Measurements from ENCODE around the gene DEPDC1.

DEPDC1 gene

GRCh38 chr1:68538941-68539340 is 42.1 kb upstream of the DEPDC1 start:
- H4K20me1 ChIP-seq (ENCODE audit: insufficient read depth, low read length) = no peaks in the 10 kb centered on the region
- H3K9ac ChIP-seq (ENCODE audit: low read length) = no peak overlapping the region
- no peaks in the 10 kb centered on the region for H3K4me1 ChIP-seq (ENCODE audit: insufficient read depth, low read length, severe bottlenecking)
- no peaks in the 10 kb centered on the region for H3K36me3 ChIP-seq (ENCODE audit: insufficient read depth, low read length)
- no peak overlapping the region for H3K27ac ChIP-seq (ENCODE audit: low read depth, low read length, poor library complexity, severe bottlenecking)
- H2AFZ ChIP-seq (ENCODE audit: low read length) = no peak overlapping the region
- TF ChIP-seq EZH2 (IDR thresholded peaks at IDR 0.05; ENCODE audit: borderline replicate concordance, low read length) (no peak), CTCF (IDR thresholded peaks at IDR 0.05; ENCODE audit: low read length) (no peak)
- no peaks in the 10 kb centered on the region for H3K9me3 ChIP-seq (ENCODE audit: low read length)
- no peaks in the 10 kb centered on the region for H3F3A ChIP-seq (ENCODE audit: insufficient read depth, low read length)
- H3K4me2 ChIP-seq (ENCODE audit: low read length) = no peak overlapping the region
- H3K27me3 ChIP-seq (ENCODE audit: insufficient read depth, low read length) = no peaks in the 10 kb centered on the region
- H3K4me3 ChIP-seq (ENCODE audit: low read depth, low read length, poor library complexity, severe bottlenecking) = no peak overlapping the region
- H3K9me2 ChIP-seq (ENCODE audit: low read depth, low read length) = no peaks in the 10 kb centered on the region
- no peaks in the 10 kb centered on the region for H3K79me2 ChIP-seq (ENCODE audit: insufficient read depth, low read length)

- Histone ChIP-seq H3K27ac (ENCODE audit: low read depth, low read length, poor library complexity, severe bottlenecking) (no peak overlapping the region), H2AFZ (ENCODE audit: low read length) (no peak overlapping the region), H3F3A (ENCODE audit: insufficient read depth, low read length) (no peaks in the 10 kb centered on the region)
These were observed 31.4 kb upstream of the DEPDC1 start for GRCh38 chr1:68528243-68528642.

GRCh38 chr1:68525781-68526180 is 28.9 kb upstream of the DEPDC1 start:
- H3K4me2 ChIP-seq (ENCODE audit: low read length) = no peak overlapping the region

More at GRCh38 chr1:68528243-68528642, 31.4 kb upstream of the DEPDC1 start:
- Histone ChIP-seq H3K27me3 (ENCODE audit: insufficient read depth, low read length) (no peaks in the 10 kb centered on the region), H4K20me1 (ENCODE audit: insufficient read depth, low read length) (no peaks in the 10 kb centered on the region), H3K4me2 (ENCODE audit: low read length) (no peak overlapping the region), H3K9me3 (ENCODE audit: low read length) (no peaks in the 10 kb centered on the region), H3K4me1 (ENCODE audit: insufficient read depth, low read length, severe bottlenecking) (no peaks in the 10 kb centered on the region), H3K36me3 (ENCODE audit: insufficient read depth, low read length) (no peaks in the 10 kb centered on the region), H3K79me2 (ENCODE audit: insufficient read depth, low read length) (no peaks in the 10 kb centered on the region), H3K9me2 (ENCODE audit: low read depth, low read length) (no peaks in the 10 kb centered on the region), H3K9ac (ENCODE audit: low read length) (no peak overlapping the region), H3K4me3 (ENCODE audit: low read depth, low read length, poor library complexity, severe bottlenecking) (no peak overlapping the region)
- no peak for TF ChIP-seq EZH2 (IDR thresholded peaks at IDR 0.05; ENCODE audit: borderline replicate concordance, low read length)
- TF ChIP-seq CTCF (IDR thresholded peaks at IDR 0.05; ENCODE audit: low read length) = no peak

More at GRCh38 chr1:68525781-68526180, 28.9 kb upstream of the DEPDC1 start:
- no peak overlapping the region for H3K27ac ChIP-seq (ENCODE audit: low read depth, low read length, poor library complexity, severe bottlenecking)
- H3F3A ChIP-seq (ENCODE audit: insufficient read depth, low read length) = no peaks in the 10 kb centered on the region
- H3K9me3 ChIP-seq (ENCODE audit: low read length) = no peaks in the 10 kb centered on the region
- no peaks in the 10 kb centered on the region for H3K79me2 ChIP-seq (ENCODE audit: insufficient read depth, low read length)
- no peaks in the 10 kb centered on the region for H3K36me3 ChIP-seq (ENCODE audit: insufficient read depth, low read length)
- no peak overlapping the region for H3K9ac ChIP-seq (ENCODE audit: low read length)
- TF ChIP-seq EZH2 (IDR thresholded peaks at IDR 0.05; ENCODE audit: borderline replicate concordance, low read length) (no peak), CTCF (IDR thresholded peaks at IDR 0.05; ENCODE audit: low read length) (no peak)
- H3K4me1 ChIP-seq (ENCODE audit: insufficient read depth, low read length, severe bottlenecking) = no peaks in the 10 kb centered on the region
- no peaks in the 10 kb centered on the region for H4K20me1 ChIP-seq (ENCODE audit: insufficient read depth, low read length)
- H3K27me3 ChIP-seq (ENCODE audit: insufficient read depth, low read length) = no peaks in the 10 kb centered on the region
- H3K9me2 ChIP-seq (ENCODE audit: low read depth, low read length) = no peaks in the 10 kb centered on the region
- H2AFZ ChIP-seq (ENCODE audit: low read length) = no peak overlapping the region
- no peak overlapping the region for H3K4me3 ChIP-seq (ENCODE audit: low read depth, low read length, poor library complexity, severe bottlenecking)
